GM19463 (cell line): ENCODE results near the gene TGM2.

Experiments used
- ATAC-seq: cut with Tn5 transposase; IDR thresholded peaks from one replicate; pipeline ENCODE4 v1.9.1; 2021; ENCODE audit warnings: mild to moderate bottlenecking, moderate library complexity; ENCODE audit not compliant: unreplicated experiment

Gene TGM2

DNA sequence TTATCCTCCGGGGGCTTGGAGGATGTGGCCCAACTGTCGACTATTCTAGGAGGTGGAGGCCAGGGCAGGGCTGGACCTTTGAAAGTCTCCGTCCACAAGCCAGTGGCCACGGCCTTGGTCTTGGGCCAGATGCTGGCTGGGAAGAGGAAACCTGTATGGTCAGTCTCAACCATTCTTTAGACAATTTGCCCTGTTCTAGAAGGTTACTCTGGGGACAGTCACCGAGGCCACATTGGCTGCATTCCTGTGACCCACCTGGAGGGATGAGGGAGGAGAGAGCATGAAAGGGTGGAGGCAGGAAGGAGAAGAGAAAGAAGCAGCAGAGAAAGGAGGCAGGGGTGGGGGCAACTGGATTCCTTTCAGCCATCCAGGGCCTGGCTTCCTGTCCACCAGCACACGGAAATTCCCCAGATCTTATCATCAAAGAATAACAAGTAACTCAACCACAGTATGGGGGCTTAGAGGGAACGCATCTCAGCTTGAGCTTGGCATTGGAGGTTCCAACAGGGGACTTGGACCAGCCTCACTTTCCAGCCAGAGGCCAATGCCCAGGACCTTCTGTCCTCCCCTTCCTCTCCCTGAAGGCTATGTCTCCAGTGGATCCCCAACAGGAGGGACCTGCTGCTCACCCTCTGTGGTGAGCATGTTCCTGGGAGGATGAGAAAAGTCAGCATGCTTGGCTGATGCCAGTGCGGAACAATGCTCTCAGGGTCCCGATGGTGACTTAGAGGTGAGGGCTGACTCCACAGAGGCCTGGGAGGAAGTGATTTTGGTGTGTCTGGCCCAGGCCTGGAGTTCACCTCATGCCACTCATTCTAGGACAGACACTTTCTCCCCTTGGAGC lies 30.4 kb downstream of the TGM2 start:
- no peak for ATAC-seq

DNA sequence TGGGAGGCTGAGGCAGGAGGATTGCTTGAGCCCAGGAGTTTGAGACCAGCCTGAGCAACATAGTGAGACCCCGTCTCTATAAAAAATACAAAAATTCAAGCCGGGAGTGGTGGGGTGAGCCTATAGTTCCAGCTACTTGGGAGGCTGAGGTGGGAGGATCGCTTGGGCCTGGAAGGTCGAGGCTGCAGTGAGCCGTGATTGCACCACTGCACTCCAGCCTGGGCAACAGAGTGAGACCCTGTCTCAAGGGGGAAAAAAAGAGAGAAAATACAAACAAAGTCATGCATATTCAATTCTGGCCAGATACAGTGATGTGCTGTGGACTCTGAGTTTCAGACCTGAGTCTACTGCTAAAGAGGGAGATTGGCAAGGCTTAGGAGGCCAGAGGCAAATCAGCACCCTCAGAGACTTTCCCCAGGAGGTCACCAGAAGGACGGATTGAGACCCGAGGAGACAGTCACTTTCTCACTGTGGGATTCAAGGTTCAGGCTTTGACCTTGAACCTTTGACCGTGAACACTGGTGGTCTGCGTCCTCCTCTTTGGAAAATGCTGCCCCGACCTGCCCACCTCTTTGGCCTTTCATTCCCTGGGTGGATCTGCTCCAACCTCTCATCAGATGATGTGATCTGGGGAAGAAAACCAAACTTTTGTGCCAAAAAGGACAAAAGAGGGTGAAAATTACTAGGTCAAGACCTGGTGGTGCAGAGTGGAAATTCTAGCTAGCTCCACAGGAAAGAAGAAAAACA lies 31.2 kb downstream of the TGM2 start:
- ATAC-seq: no peak

DNA sequence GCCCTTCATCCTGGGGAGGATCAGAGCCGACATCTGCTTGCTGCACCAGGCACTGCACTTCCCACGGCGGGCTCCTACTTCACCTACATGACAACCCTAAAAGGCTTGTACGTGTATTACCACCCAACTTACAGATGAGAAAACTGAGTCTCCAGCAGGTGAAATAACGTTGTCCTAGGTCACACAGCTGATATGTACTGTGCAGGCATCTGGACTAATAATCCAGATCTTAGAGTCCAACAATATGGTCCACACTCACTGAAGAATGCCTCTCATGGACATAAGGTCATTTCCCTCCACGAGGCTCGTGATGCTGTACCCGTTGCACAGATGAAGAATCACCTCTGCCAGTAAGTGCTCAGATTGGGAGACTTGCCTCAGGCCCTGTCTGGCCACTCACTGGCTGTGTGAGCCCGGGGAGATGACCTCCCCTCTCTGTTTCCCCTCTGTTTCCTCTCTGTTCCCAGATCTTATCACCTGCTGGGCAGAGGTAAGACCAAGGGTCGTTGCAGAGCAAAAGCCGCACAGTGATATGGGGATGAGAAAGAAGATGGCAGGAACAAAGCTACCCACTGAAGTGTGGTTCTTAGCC lies 32.1 kb downstream of the TGM2 start:
- no peak for ATAC-seq

DNA sequence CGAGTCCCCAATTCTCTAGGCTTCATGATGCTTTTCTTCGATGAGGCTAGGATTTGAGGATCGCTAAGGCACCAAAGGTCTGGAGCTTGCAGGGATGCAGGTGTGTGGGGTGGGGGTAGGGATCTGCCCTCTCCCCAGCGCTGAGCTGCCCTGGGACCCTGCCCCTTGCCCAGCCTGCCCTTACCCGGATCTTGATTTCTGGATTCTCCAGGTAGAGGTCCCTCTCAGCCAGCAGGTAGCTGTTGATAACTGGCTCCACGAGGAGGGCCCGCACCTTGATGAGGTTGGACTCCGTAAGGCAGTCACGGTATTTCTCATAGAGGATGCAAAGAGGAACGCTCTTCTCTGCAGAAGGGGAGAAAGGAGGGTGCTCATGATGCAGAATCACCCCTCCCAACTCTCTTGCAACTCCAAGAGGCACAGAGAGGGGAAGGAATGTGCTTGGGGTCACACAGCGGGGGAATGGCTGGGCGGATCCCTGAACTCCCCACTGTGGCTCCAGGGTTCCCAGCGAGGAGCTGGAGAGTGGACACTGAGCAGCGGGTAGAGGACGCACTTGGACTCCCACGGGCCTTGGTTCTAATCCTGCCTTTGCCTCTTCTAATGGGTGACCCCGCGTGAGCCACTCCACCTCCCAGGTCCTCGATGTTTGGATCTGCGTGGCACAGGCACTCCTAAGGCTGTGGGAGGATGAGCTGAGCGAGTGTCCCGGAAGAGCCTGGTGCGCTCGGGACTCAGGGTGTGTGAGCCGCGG lies 32.7 kb downstream of the TGM2 start:
- ATAC-seq: no peak

DNA sequence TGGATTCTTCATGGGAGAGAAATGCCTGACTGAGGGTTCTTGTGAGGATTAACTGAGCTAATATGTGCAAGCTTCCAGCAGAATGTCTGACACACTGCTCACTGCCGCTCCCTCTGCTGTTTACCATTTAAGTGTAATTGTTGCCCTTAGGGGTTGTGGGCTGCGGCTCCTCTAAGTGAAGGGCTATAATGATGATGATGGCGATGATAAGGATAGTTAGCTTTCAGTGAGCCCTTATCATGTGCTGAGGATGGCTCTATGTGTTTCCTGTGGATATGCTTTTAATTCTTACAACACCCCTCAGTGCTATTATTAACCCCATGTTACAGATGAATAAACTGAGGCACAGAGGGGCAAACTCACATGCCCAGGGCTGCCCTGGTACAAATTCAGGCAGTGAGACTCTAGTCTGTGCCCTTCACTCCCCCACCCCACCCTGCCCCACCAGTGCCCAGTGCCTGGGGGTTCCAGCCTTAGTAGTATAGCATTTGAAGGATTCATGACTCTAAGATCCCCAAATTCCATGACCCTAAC lies 33.4 kb downstream of the TGM2 start:
- ATAC-seq: no peak

DNA sequence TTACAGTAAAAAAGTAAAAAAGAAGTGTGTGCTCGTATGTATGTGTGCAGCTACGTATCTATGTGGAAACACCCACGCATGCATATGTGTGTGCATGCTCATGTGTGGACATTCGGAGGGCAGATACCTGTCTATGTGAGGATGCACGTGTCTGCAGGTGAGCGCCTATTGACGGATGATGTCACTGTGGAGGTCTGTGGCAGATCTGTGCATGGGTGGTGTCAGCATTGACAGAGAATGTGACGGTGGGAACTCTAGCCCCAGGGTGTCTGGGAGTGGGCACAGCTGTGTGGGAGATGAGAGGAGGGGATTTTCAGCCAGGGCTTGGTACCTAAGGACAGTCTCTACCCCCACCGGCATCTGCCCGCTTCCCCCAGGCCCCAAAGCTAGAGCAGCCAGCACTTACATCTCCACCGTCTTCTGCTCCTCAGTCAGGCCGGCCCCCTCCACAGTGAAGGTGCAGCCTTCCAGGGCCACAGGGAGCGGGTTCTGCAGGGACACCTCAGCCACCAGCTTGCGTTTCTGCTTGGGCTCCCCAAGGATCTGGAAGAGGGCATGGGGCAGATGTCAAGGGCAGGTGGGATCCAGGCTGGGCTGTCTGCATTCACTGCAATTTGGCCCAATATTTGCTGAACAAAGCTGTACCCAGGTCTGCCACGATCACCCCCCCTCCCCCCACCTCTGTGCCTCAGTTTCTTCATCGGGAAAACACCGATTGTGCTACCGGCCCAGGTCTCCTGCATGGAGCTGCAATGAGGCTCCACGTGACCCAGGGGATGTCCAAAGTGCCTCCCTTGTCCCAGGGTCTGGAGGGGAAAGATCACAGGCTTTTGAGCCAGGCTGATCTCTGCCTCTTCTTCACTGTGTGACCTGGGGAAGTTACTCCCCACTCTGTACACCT lies 34.1 kb downstream of the TGM2 start:
- ATAC-seq: no peak

DNA sequence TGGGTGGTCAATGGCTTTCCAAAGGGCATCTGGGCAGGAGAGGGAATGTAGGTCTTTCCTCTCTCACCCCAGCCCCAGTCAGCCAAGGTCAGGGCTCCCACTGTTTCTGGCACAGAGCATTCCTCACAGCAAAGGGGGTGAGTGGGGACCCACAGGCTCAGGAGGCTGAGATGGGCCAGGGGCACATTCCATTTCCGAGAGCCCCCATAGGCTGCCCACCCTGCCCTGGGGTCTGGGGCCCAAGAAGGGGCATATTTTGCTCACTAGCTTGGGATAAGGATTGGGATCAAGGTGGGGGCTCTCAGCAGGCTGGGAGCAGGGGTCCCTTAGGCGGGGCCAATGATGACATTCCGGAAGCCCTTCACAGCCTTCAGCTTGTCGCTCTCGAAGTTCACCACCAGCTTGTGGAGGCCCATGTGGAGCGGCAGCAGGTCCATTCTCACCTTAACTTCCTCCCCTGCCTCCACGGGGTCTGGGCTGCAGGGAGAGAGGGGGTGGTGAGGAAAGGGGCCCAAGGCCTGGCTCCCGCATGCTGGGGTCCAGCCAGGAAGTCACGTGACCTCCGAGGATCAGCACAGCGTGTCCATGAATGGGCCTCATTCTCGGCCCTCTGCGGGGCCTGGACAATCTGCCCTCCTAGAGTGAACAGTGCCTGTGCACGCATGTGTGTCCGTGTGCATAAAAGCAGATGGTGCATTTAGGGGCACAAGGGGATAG lies 35.0 kb downstream of the TGM2 start:
- ATAC-seq: no peak

DNA sequence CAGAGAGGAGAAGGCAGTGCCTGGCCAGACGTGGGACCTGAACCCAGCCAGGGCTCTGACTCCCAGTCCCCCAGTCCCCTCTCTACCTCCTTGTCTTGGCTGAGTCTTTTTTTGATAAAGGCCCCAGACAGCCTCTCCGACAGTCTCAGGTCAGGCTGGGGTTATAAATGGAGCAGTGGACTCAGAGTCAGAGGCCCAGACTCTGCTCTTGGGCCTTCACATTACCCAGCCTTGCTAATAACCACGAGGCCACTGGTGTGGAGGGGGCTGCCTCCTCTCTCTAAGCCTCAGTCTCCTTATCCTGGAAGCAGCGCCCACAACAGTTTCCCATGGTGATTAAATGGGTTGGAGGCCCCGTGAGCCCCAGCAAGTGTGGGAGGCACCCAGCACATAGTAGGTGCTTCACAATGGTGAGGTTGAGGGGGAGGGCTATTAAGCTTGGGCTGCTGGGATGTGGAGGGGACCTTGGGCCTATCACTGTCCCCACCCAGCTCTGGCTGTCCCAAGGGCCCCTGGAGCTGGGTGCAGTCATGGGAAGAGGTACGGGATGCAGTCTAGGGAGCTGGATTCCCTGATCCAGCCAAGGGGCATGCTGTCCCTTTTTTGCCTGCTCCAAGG lies 35.7 kb downstream of the TGM2 start:
- ATAC-seq: no peak

DNA sequence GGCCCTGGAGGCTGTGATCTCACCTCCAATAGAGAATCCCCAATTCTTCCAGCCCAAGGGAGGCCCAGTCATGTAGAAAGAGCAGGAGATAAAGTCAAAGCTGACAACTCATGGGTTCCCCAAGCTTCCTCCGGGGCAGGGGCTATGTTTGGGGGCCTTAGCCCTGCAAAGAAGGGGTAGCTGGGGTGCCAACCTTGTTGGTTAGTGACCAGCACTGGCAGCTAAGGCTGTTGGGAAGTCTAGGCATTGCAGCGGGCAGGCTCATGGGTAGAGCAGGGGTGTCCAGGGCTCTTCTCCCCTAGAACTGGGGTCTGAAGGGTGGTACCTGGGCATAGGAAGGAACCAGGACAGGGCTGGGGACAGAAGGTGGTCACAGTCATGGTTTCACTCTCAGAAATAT lies 36.4 kb downstream of the TGM2 start:
- ATAC-seq: no peak

DNA sequence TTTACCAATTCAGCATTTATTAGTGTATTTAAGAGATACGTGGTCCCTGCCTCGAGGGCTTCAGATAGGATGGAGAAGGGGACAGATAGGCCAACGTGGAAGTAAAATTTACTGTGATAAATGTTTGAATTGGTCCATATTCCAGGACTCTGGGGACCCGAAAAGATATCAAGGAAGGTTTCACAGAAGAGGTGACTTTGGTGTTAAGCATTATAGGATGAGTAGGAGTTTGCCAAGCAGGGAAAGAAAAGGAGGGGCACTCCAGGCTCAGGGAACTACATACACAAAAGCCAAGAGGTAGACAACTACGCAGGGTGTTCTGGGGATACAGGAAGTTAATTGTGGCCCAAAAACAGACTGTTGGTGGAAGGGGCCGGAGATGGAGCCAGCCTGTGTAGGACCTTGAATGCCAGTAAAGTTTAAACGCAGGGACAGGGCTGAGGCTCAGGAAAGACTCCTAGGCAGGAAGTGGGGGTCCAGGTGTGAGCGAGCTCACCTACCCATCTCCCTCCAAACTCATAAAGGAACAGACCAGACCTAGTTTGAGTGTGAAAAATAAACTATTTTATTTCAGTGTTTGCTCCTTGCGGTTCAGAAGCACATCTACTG lies 37.0 kb downstream of the TGM2 start:
- no peak for ATAC-seq

DNA sequence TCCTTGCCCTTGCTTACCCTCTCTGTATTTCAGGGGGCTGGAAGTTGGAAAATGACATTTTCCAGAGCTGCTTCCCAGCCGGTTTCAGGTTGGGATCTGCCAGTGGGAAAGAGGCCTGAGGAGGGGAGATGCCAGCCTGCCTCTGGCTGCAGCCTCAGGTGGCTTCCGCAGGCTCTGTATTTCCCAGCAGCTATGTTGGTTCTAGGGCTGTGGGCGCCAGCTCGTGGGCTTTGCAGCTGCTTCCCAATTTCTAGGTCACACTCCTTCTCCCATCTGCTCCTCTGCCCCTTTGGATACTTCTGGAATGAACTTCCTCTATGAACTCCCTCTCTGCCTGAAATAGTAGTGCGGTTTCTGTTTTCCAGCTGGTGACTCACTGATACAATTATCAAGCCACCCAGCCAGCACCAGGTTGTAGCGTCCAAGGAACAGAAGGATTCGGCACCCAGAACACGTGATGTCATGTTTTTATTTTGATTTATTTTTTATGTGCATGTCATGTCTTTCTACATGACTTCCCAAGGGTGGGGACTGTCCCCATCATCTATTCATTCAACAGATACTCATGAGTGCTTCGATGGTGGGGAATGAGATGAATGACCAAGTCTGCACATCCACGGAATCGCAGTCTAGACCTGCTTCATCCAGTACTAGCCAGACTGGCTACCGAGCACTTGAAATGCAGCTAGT lies 38.0 kb downstream of the TGM2 start:
- no peak for ATAC-seq

DNA sequence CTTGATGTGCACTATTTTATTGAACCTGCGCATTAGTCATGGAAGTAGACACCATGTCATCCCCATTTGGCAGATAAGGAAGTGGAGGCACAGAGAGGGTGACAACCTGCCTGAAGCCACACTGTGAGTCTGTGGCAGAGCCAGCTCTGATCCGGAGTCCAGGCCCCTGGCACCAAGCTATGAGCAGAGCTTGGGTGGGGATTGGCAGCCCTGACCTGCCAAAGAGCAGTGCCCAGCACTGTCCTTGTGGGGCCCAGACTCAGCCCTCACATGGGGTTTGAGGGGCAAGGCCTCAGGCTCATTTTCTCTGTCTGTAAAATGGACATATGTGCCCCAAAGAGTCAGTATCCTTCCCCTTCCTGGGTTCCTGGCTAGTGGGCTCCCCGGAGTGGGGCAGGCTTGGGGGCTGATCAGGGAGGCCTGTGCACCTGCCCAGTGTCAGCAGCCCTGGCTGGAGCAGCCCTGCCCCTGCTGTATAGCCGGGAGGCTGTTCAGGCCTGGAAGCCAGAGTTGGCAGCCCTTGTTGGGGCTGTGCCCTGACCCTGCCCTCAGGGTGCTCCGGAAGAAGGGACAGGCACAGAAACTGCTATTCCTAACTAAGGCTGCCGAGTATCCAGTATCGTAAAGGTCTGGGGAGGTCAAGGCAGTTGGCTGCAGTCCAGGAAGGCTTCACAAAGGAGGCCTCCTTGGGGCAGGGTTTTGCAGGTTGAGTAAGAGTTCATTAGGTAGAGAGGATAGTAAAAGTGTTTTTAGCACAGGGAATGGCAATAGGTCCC lies 38.7 kb downstream of the TGM2 start:
- ATAC-seq: no peak

DNA sequence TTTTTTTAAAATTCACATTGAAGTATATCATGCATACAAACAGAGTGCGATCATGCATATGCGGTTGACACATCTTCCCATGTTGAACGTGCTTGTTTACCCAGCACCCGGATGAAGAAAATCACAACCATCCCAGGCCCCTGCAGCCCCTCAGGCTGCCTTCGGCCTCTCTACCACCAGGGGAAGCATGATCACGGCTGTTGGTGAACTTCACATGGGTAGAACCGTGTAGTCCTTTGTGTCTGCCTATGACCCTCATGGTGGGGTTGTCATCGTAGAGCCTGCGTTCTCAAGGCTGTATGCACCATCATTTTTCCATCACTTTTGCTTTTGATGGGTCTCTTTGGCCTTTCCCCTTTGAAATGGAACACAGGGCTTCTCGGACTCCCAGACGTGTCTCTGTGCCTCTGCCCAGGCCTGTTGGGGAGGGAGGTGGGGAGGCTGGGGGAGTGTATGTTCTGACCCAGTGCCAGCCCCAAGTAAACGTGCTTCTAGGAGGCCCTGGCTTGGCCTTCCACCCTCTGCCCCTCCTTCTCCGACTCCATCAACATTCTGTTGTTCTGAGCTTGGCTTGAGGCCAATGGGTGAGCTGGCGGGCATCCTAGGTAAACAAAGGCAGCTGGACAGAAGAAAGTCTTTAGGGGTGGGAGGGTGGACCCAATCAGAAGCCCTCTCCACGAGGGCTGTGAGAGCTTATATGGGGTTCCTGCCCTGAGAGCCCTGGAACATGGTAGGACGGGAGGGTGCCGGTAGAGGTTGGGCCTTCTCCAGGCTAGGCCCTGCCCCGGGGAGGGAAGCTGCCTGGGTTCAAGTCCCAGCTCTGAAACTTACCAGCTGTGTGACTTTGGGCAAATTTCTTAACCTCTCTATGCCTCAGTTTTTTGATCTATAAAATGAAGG lies 39.7 kb downstream of the TGM2 start:
- ATAC-seq: no peak

DNA sequence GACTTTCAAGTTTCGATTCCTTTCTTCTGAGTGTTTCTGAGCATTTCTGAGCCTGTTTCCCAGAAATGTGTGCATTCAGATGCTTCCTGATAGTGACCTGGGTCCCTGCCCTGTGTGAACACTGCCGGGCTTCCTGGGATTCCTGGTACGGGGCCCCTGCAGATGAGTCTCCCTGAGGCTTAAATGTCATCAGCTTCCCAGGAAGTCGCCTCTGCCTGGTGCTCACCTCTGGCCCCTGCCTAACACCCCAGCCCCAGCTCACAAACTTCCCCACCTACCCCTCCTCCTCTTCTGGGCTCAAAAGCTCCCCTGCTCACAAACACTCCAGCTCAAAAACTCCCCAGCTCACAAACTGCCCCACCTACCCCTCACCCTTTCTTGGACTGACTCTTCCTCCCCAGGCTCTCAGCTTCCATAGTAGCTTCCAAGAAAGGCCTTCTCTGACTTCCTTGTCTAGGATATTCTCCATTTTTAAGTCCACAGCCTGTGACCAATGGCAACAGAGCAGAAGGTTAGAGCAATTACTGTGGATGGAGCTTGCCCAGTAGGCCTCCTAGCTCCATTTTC lies 42.0 kb downstream of the TGM2 start:
- ATAC-seq: no peak

DNA sequence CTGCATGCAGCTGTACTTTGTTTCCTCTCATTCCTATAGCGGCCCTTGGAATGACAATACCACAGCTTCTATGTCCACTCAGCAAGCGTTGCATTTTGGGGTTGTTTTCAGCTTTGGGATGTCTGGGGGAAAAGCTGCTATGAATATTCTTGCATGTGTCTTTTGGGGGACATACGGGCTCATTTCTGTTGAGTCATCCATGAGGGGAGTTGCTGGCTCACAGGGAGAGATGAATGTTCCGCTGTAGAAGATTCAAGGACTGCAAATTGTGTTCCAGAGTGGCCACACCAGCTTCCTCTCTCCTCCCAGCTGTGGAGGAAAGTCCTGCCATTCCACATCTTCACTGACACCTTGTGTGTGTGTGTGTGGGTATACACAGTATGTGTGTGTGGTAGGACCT lies 43.3 kb downstream of the TGM2 start:
- no peak for ATAC-seq

DNA sequence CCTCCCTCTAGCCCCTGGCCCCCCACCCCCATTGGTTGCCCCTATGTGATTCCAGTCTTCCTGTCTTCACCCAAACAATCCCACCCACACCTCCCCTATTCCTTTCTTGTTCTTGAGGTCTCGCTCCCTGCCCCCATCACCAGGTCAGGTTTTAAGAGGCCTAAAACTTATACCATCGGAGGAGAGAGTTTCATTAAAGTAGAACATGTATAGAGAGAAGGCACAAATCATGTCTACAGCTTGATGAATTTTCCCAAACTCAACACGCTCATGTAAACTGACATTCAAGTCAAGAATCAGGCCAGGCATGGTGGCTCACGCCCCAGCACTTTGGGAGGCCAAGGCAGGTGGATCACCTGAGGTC lies 44.5 kb downstream of the TGM2 start:
- no peak for ATAC-seq
